GF-D8 (cell line): ENCODE results near the gene RHCG.

Experiments used
- DNase-seq: peaks from one replicate; lab custom pipeline; 2025; lab: John Stamatoyannopoulos, UW

Gene RHCG

GRCh38 chr15:89502867-89503595, 6.6 kb upstream of the RHCG start:
- no peak for DNase-seq

GRCh38 chr15:89501646-89502045, 5.3 kb upstream of the RHCG start:
- no peak for DNase-seq

- DNase-seq: no peak
These were observed 4.3 kb upstream of the RHCG start for GRCh38 chr15:89500397-89501270.

DNA sequence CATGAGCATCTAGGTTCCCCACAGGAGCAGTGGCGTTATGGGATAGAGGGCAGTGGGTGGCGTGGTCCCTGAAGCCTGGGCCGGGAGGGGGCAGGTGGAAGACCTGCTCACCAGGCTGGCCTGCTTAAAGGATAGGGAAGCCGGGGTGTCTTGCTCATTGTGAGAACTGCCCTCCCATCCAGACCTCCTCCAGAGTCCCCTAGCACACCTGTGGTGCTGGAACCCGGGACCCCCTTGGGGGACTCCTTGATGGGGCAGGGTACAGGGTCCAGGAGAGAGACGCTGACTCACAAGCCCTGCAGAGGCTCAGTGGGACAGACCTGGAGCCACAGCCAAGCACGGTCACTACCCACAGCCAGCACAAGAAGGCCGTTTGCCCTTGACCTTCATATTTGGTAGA, 2.8 kb upstream of the RHCG start:
- no peak for DNase-seq

- no peak for DNase-seq
These were observed 2.2 kb upstream of the RHCG start for GRCh38 chr15:89498574-89498906.

DNA sequence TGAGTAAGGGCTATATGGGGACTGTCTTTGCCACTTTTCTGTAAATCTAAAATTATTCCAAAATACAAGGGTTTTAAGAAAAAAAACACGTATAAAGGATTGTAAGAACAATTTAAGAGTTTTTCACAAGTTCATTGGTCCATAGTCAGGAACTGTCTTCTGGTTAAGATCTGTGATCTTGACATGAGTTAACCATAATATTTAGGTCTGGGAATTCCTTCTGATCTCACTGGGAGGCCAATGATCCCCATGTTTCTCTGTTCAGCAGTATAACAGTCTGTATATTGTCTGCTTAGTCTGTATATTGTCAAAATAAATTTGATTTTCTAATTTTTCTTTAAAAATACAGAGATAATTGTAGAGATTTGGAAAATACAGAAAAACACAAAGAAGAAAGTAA, 848 bp upstream of the RHCG start:
- DNase-seq: no peak

DNA sequence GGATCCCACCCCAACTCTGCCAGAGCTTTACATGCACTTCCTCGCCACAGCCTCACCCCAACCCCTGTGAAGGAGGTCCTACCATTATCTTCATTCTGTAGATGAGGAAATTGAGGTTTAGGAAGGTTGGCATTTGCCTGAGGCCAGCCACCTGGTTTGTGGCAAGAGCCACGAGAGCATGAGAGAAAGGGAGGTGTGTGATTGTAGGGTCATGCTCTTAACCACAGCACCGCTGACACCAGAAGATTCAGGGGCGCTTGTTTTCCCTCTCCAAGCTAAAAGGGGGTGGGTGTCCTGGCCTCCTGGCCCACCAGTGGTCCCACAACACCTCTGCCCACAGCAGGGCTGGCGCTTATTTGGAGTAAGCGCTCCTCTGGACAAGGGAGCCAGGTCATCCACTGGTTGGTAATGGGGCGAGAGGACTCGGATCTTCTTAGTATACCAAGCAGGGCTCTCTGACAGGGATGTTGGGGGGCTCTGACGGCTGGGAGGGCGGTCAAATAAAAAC, 691 bp downstream of the RHCG start:
- no peak for DNase-seq

GRCh38 chr15:89494941-89495637, 1.3 kb downstream of the RHCG start:
- no peak for DNase-seq

- DNase-seq: no peak
These were observed 2.4 kb downstream of the RHCG start for GRCh38 chr15:89494031-89494430.

DNA sequence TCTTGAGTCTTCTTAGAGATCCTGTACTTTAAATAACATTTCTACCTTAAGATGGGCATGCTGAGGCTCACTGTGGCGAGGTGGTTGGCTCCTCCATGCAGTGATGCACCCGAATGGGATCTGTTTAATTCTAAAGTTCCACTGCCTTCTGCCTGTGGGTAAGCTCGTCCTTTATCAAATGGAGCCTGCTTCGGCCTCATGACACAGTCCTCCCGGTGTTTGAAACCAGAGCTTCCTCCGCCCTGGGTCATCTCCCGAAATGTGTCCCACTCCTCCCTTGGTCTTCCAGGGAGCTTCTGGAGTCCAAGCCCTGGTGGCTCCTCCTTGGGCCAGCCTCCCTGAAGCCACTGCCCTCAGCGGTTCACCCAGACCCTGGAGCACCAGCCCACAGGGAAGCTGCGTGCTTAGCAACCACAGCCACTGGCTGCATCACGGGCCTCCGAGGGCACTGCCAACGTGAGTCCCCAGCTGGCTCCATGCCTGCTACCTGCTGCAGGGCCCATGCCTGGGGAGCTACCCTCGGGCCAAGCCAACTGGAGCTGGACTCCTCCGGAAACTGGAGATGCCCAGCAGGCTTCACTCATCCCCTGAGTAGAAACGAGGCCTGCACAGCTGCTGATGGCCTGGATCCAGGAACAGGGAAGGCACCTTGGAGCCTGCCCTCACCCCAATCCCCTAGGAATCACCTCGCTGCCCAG, 3.3 kb downstream of the RHCG start:
- no peak for DNase-seq

- no peak for DNase-seq
These were observed 4.2 kb downstream of the RHCG start for GRCh38 chr15:89492111-89492641.

- no peak for DNase-seq
These were observed 5.5 kb downstream of the RHCG start for GRCh38 chr15:89490814-89491315.

DNA sequence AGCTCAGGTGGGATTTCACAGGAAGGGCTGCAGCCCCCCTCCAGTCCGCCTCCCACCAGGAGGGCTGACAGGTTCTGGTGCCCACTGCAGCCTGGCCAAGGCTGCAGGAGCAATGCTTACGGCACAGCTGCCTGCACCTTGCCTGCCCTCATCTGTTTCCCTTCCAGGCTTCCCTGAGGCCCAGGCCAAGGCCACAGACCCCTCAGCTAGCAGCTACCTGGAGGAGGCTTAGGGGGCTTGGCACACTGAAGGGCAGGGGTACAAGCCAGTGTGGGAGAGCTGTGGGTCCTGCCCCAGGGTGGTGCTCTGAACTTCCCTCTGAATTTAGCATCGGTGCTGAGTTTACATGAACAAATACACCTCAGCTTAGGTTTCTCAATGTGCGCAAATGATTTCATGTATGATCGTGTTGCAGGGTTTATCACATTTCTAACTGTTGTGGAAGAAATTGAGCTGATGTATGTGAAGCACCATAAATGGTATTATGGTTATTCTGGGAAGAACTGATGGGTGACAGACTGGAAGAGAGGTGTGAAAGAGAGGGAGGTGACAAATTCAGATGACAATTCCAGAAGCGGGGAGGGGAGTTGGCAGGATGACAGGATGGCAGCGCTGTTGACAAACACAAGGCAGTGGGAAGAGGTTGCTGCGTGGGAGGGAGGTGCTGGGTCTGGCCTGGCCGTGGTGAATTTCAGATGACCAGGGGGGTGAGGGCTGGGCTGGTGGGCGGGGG, 6.1 kb downstream of the RHCG start:
- no peak for DNase-seq

- DNase-seq: no peak
These were observed 7.0 kb downstream of the RHCG start for GRCh38 chr15:89489376-89489775.

GRCh38 chr15:89487791-89488190, 8.6 kb downstream of the RHCG start:
- no peak for DNase-seq

- no peak for DNase-seq
These were observed 9.7 kb downstream of the RHCG start for GRCh38 chr15:89486726-89487050.

GRCh38 chr15:89483079-89483478, 13.3 kb downstream of the RHCG start:
- DNase-seq: no peak

DNA sequence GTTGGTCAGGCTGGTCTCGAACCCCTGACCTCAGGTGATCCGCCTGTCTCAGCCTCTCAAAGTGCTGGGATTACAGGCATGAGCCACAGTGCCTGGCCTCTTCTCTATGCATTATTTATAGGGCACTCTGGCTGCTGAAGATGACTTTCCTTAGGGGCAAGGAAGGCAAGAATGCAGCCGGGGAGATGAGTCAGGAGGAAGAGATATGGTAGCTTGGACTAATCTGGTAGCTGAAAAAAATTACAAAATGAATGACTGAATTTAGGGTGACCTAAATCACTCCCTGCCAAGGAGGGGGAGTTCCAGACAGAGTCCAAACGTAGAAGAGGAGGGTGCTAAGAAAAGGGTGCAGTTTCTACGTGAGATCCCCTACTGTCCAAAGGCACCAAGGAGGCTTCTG, 14.2 kb downstream of the RHCG start:
- DNase-seq: no peak

GRCh38 chr15:89480505-89480904, 15.9 kb downstream of the RHCG start:
- DNase-seq: no peak

- DNase-seq: no peak
These were observed 17.2 kb downstream of the RHCG start for GRCh38 chr15:89479173-89479572.
